HEK293 (cell line): ENCODE measurements around the gene BBX.

ENCODE experiments used
- CTCF ChIA-PET: fragments of 350-600 bp; formaldehyde crosslinking; extraction: SDS; loops from one replicate; lab custom pipeline; 2021; ENCODE audit warnings: antibody characterized with exemption; lab: Yijun Ruan, JAX
- POLR2A ChIA-PET: fragments of 300-600 bp; formaldehyde crosslinking; extraction: SDS; loops from one replicate; lab custom pipeline; 2020; ENCODE audit warnings: antibody characterized with exemption, inconsistent platforms; lab: Yijun Ruan, JAX
- H3K27ac ChIP-seq: fragments of 200-500 bp; sonication (Bioruptor generic); 2 replicates; pipeline ENCODE4 v1.5.1; 2014; ENCODE audit warnings: low read depth, low read length, control low read depth, inconsistent platforms; ENCODE audit errors: extremely low read depth
- H3K36me3 ChIP-seq, 2 experiments: fragments of 200-500 bp in 1 of 2; sonication (Bioruptor generic) in 1 of 2; 1 replicate in 1 of 2; 2 replicates in 1 of 2; pipeline ENCODE4 v1.5.1; 2014 to 2017; ENCODE audit warnings: inconsistent platforms in 2 of 2, low read length in 2 of 2; ENCODE audit not compliant: control insufficient read depth in 2 of 2, insufficient read depth in 1 of 2
- H3K4me1 ChIP-seq: fragments of 200-500 bp; sonication (Bioruptor generic); 2 replicates; pipeline ENCODE4 v1.5.1; 2014; ENCODE audit warnings: mild to moderate bottlenecking, low read length, inconsistent platforms; ENCODE audit not compliant: control insufficient read depth, insufficient read depth
- H3K4me3 ChIP-seq: 2 replicates; pipeline ENCODE4 v1.5.1; 2011; ENCODE audit warnings: low read depth, mild to moderate bottlenecking, control low read depth, low read length, moderate library complexity
- H3K9me3 ChIP-seq: fragments of 200-500 bp; sonication (Bioruptor generic); 2 replicates; pipeline ENCODE4 v1.5.1; 2014; ENCODE audit warnings: low read depth, low read length, inconsistent platforms; ENCODE audit not compliant: control insufficient read depth, insufficient read depth
- GLI4 ChIP-seq: fragments of 450-650 bp; formaldehyde crosslinking; IDR thresholded peaks from 2 replicates; pipeline ENCODE4 v1.5.1; 2016; ENCODE audit warnings: missing biosample characterization, missing genetic modification characterization
- IKZF3 ChIP-seq: fragments of 450-650 bp; IDR thresholded peaks from 2 replicates; pipeline ENCODE4 v1.5.0; 2018; ENCODE audit warnings: missing biosample characterization, mild to moderate bottlenecking, missing genetic modification characterization, moderate library complexity
- MYNN ChIP-seq: fragments of 450-650 bp; formaldehyde crosslinking; IDR thresholded peaks from 2 replicates; pipeline ENCODE4 v1.5.1; 2016; ENCODE audit warnings: missing biosample characterization, missing genetic modification characterization, borderline replicate concordance
- MZF1 ChIP-seq: fragments of 450-650 bp; formaldehyde crosslinking; IDR thresholded peaks from 2 replicates; pipeline ENCODE4 v1.5.1; 2017; ENCODE audit warnings: missing biosample characterization, missing genetic modification characterization, borderline replicate concordance
- OVOL3 ChIP-seq: fragments of 450-650 bp; formaldehyde crosslinking; IDR thresholded peaks from 2 replicates; pipeline ENCODE4 v1.5.1; 2016; ENCODE audit warnings: missing biosample characterization, missing genetic modification characterization
- SETDB1 ChIP-seq: IDR thresholded peaks from one replicate; pipeline ENCODE4 v1.6.1; 2017; ENCODE audit warnings: mild to moderate bottlenecking, low read length, moderate library complexity, mixed read lengths; ENCODE audit not compliant: insufficient read length
- SP7 ChIP-seq: fragments of 450-650 bp; formaldehyde crosslinking; IDR thresholded peaks from 2 replicates; pipeline ENCODE4 v1.5.1; 2016; ENCODE audit warnings: missing biosample characterization, missing genetic modification characterization
- TCF7L2 ChIP-seq: IDR thresholded peaks from 2 replicates; pipeline ENCODE4 v1.6.1; 2011; ENCODE audit warnings: low read depth, mild to moderate bottlenecking, inconsistent platforms, low read length, moderate library complexity, borderline replicate concordance
- ZFP37 ChIP-seq: fragments of 450-650 bp; formaldehyde crosslinking; IDR thresholded peaks from 2 replicates; pipeline ENCODE4 v1.5.1; 2016; ENCODE audit warnings: missing biosample characterization, missing genetic modification characterization
- ZFP69B ChIP-seq: fragments of 450-650 bp; formaldehyde crosslinking; IDR thresholded peaks from 2 replicates; pipeline ENCODE4 v1.5.1; 2016; ENCODE audit warnings: missing biosample characterization, missing genetic modification characterization
- ZNF112 ChIP-seq: fragments of 450-650 bp; formaldehyde crosslinking; IDR thresholded peaks from 2 replicates; pipeline ENCODE4 v1.5.0; 2017; ENCODE audit warnings: missing biosample characterization, missing genetic modification characterization
- ZNF133 ChIP-seq: fragments of 450-650 bp; formaldehyde crosslinking; IDR thresholded peaks from 2 replicates; pipeline ENCODE4 v1.5.1; 2016; ENCODE audit warnings: missing biosample characterization, missing genetic modification characterization
- ZNF16 ChIP-seq: fragments of 450-650 bp; formaldehyde crosslinking; IDR thresholded peaks from 2 replicates; pipeline ENCODE4 v1.5.1; 2016; ENCODE audit warnings: low read depth, missing biosample characterization, missing genetic modification characterization
- ZNF174 ChIP-seq: fragments of 450-650 bp; formaldehyde crosslinking; IDR thresholded peaks from 2 replicates; pipeline ENCODE4 v1.5.0; 2017; ENCODE audit warnings: missing biosample characterization, mild to moderate bottlenecking, missing genetic modification characterization
- ZNF211 ChIP-seq: fragments of 450-650 bp; formaldehyde crosslinking; IDR thresholded peaks from 2 replicates; pipeline ENCODE4 v1.5.1; 2016; ENCODE audit warnings: low read depth, missing biosample characterization, missing genetic modification characterization
- ZNF23 ChIP-seq: fragments of 450-650 bp; formaldehyde crosslinking; IDR thresholded peaks from 2 replicates; pipeline ENCODE4 v1.5.1; 2016; ENCODE audit warnings: missing biosample characterization, missing genetic modification characterization, borderline replicate concordance
- ZNF248 ChIP-seq: fragments of 450-650 bp; formaldehyde crosslinking; IDR thresholded peaks from 2 replicates; pipeline ENCODE4 v1.5.1; 2017; ENCODE audit warnings: missing biosample characterization, missing genetic modification characterization
- ZNF514 ChIP-seq: fragments of 450-650 bp; formaldehyde crosslinking; IDR thresholded peaks from 2 replicates; pipeline ENCODE4 v1.5.1; 2016; ENCODE audit warnings: missing biosample characterization, missing genetic modification characterization
- ZNF530 ChIP-seq: fragments of 450-650 bp; formaldehyde crosslinking; IDR thresholded peaks from 2 replicates; pipeline ENCODE4 v1.5.1; 2016; ENCODE audit warnings: low read depth, missing biosample characterization, missing genetic modification characterization
- ZNF585B ChIP-seq: fragments of 450-650 bp; formaldehyde crosslinking; IDR thresholded peaks from 2 replicates; pipeline ENCODE4 v1.5.1; 2016; ENCODE audit warnings: missing biosample characterization, missing genetic modification characterization
- ZNF654 ChIP-seq: fragments of 450-650 bp; formaldehyde crosslinking; IDR thresholded peaks from 2 replicates; pipeline ENCODE4 v1.5.1; 2016; ENCODE audit warnings: low read depth, missing biosample characterization, missing genetic modification characterization
- ZNF664 ChIP-seq: fragments of 450-650 bp; formaldehyde crosslinking; IDR thresholded peaks from 2 replicates; pipeline ENCODE4 v1.5.1; 2016; ENCODE audit warnings: missing biosample characterization, missing genetic modification characterization
- ZNF701 ChIP-seq: fragments of 450-650 bp; formaldehyde crosslinking; IDR thresholded peaks from 2 replicates; pipeline ENCODE4 v1.5.1; 2016; ENCODE audit warnings: missing biosample characterization, missing genetic modification characterization
- ZNF830 ChIP-seq: fragments of 450-650 bp; IDR thresholded peaks from 2 replicates; pipeline ENCODE4 v1.5.0; 2018; ENCODE audit warnings: missing biosample characterization, missing genetic modification characterization, low read depth, mild to moderate bottlenecking, moderate library complexity
- TF ChIP-seq, protein P1 (sequence below): fragments of 450-650 bp; formaldehyde crosslinking; IDR thresholded peaks from 2 replicates; pipeline ENCODE4 v1.5.1; 2016; ENCODE audit warnings: missing biosample characterization, missing genetic modification characterization, low read depth
- TF ChIP-seq, protein P2 (sequence below): fragments of 450-650 bp; formaldehyde crosslinking; IDR thresholded peaks from 2 replicates; pipeline ENCODE4 v1.5.1; 2016; ENCODE audit warnings: missing biosample characterization, missing genetic modification characterization, borderline replicate concordance
- TF ChIP-seq, protein P3 (sequence below): fragments of 450-650 bp; formaldehyde crosslinking; IDR thresholded peaks from 2 replicates; pipeline ENCODE4 v1.5.1; 2016; ENCODE audit warnings: missing biosample characterization, missing genetic modification characterization

The BBX gene

DNA sequence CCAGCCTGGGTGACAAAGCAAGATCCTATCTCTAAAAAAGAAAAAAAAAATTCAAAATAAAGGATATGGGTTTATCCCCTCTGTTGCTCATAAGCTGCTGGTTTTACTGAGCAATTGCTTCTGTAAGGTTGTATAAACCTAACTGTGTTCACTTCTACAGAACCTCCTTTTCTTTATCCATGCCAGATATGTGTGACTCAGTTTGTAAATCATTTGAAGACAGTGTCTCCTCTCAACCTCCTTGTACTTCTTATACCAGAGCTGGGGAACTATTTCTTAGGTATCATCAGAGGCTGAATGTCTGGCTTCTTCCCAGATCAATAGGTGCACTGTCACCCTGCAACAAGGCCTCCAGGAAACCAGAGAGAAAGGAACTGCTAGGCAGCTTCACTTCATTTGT, 294.3 kb downstream of the BBX start:
- TF ChIP-seq ZNF664 (tag by site-specific recombination) (no peak), ZNF701 (tag by site-specific recombination) (no peak), MYNN (tag by site-specific recombination) (no peak), ZNF211 (tag by site-specific recombination) (no peak)
- Histone ChIP-seq H3K4me1 (no peaks in the 10 kb centered on the region), H3K27ac (no peak overlapping the region), H3K36me3 (no peaks in the 10 kb centered on the region), H3K9me3 (no peaks in the 10 kb centered on the region), H3K4me3 (no peak overlapping the region)
- ChIA-PET CTCF (interaction anchor here (1.0 kb wide), 1 partner anchor 141 kb away, joined by 3 read pairs; no protein-coding TSS in a partner anchor), POLR2A (no interaction called here)

DNA sequence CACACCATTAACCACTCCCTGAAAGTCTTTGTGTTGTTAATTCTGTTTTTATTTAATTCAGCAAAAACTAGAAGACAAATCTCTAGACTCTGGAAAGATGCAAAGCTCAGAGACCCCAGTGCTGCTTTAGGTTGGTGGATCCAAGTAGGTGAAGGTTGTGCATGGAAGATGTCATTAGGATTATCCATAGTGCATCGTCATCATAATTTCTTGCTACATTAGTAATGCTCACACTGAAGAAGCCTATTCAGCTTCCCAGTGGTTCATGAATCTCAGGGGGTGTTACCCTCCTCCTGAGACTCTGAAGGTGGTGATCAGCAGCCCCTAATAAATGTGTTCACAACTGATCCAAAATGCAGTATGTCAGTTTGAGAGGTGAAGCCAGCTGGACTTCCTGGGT, 295.3 kb downstream of the BBX start:
- Histone ChIP-seq H3K4me3 (no peak overlapping the region), H3K9me3 (no peaks in the 10 kb centered on the region), H3K27ac (no peak overlapping the region), H3K36me3 (no peaks in the 10 kb centered on the region), H3K4me1 (no peaks in the 10 kb centered on the region)
- TF ChIP-seq GLI4 (tag by site-specific recombination) = no peak
- no peak for TF ChIP-seq ZNF585B
- TF ChIP-seq ZFP69B = no peak
- TF ChIP-seq SETDB1 = no peak
- POLR2A ChIA-PET = no interaction called here
- CTCF ChIA-PET = no interaction called here

DNA sequence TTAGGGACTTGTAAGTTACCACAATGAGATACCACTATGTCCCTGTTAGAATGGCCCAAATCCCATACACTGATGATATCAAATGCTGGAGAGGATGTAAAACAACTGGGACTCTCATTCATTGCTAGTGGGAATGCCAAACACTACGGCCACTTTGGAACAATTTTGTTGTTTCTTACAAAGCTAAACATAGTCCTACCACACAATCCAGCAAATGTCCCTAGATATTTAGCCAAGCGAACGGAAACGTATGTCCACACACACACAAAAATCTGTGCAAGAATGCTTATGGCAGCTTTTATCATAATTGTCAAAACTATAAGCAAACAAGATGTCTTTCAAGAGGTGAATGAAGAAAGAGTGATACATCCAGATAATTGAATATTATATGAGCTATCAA, 296.9 kb downstream of the BBX start:
- Histone ChIP-seq H3K4me1 (no peaks in the 10 kb centered on the region), H3K9me3 (no peaks in the 10 kb centered on the region), H3K4me3 (no peak overlapping the region), H3K27ac (no peak overlapping the region), H3K36me3 (no peaks in the 10 kb centered on the region)
- TF ChIP-seq SP7 (tag by site-specific recombination) (no peak), OVOL3 (tag by site-specific recombination) (no peak), ZNF112 (tag by site-specific recombination) (no peak), ZNF248 (tag by site-specific recombination) (no peak), MZF1 (no peak), ZNF530 (tag by site-specific recombination) (no peak), ZNF23 (tag by site-specific recombination) (no peak), ZFP37 (tag by site-specific recombination) (no peak), ZNF174 (tag by site-specific recombination) (no peak), IKZF3 (no peak), ZNF654 (tag by site-specific recombination) (no peak), ZNF514 (tag by site-specific recombination) (no peak), ZNF830 (no peak), ZNF133 (tag by site-specific recombination) (no peak), ZNF16 (tag by site-specific recombination) (no peak), TCF7L2 (no peak)
- TF ChIP-seq, protein P1, sequence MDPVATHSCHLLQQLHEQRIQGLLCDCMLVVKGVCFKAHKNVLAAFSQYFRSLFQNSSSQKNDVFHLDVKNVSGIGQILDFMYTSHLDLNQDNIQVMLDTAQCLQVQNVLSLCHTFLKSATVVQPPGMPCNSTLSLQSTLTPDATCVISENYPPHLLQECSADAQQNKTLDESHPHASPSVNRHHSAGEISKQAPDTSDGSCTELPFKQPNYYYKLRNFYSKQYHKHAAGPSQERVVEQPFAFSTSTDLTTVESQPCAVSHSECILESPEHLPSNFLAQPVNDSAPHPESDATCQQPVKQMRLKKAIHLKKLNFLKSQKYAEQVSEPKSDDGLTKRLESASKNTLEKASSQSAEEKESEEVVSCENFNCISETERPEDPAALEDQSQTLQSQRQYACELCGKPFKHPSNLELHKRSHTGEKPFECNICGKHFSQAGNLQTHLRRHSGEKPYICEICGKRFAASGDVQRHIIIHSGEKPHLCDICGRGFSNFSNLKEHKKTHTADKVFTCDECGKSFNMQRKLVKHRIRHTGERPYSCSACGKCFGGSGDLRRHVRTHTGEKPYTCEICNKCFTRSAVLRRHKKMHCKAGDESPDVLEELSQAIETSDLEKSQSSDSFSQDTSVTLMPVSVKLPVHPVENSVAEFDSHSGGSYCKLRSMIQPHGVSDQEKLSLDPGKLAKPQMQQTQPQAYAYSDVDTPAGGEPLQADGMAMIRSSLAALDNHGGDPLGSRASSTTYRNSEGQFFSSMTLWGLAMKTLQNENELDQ = no peak
- TF ChIP-seq, protein P2, sequence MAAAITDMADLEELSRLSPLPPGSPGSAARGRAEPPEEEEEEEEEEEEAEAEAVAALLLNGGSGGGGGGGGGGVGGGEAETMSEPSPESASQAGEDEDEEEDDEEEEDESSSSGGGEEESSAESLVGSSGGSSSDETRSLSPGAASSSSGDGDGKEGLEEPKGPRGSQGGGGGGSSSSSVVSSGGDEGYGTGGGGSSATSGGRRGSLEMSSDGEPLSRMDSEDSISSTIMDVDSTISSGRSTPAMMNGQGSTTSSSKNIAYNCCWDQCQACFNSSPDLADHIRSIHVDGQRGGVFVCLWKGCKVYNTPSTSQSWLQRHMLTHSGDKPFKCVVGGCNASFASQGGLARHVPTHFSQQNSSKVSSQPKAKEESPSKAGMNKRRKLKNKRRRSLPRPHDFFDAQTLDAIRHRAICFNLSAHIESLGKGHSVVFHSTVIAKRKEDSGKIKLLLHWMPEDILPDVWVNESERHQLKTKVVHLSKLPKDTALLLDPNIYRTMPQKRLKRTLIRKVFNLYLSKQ = no peak
- TF ChIP-seq, protein P3, sequence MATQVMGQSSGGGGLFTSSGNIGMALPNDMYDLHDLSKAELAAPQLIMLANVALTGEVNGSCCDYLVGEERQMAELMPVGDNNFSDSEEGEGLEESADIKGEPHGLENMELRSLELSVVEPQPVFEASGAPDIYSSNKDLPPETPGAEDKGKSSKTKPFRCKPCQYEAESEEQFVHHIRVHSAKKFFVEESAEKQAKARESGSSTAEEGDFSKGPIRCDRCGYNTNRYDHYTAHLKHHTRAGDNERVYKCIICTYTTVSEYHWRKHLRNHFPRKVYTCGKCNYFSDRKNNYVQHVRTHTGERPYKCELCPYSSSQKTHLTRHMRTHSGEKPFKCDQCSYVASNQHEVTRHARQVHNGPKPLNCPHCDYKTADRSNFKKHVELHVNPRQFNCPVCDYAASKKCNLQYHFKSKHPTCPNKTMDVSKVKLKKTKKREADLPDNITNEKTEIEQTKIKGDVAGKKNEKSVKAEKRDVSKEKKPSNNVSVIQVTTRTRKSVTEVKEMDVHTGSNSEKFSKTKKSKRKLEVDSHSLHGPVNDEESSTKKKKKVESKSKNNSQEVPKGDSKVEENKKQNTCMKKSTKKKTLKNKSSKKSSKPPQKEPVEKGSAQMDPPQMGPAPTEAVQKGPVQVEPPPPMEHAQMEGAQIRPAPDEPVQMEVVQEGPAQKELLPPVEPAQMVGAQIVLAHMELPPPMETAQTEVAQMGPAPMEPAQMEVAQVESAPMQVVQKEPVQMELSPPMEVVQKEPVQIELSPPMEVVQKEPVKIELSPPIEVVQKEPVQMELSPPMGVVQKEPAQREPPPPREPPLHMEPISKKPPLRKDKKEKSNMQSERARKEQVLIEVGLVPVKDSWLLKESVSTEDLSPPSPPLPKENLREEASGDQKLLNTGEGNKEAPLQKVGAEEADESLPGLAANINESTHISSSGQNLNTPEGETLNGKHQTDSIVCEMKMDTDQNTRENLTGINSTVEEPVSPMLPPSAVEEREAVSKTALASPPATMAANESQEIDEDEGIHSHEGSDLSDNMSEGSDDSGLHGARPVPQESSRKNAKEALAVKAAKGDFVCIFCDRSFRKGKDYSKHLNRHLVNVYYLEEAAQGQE = no peak
- ChIA-PET CTCF (interaction anchor here (0.8 kb wide), 1 partner anchor 13 kb away, joined by 3 read pairs; no protein-coding TSS in a partner anchor), POLR2A (no interaction called here)
